ENCODE results near the gene NDUFA11.
"Not testable (repeated sequence)": the region's sequence is repeated elsewhere in the genome, so short reads cannot be mapped to it uniquely, and the experiment has no call there.

NDUFA11 gene

DNA sequence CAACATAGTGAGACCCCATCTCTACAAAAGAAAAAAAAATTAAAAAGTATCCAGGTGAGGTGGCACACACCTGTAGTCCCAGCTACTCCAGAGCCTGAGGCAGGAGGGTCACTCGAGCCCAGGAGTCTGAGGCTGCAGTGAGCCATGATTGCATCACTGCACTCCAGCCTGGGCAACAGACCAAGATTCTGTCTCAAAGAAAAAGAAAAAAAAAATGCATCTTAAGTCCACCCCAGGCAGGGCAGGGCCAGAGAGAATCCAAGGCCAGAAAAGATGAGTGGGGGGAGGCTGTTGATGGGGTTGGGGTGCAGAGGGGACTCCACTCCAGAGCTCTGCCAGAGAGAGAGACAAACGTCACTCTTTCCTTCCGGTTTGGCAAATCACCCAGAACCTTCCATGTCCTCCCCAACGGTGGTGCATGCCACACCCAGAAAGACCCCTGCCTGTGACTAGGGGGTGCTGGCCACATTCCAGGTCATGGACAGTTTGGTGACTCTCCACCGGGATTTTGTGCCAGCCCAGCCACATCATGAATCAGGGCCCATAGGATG, 52.8 kb downstream of the NDUFA11 start:
- peak; percentile 37 for DNase-seq

DNA sequence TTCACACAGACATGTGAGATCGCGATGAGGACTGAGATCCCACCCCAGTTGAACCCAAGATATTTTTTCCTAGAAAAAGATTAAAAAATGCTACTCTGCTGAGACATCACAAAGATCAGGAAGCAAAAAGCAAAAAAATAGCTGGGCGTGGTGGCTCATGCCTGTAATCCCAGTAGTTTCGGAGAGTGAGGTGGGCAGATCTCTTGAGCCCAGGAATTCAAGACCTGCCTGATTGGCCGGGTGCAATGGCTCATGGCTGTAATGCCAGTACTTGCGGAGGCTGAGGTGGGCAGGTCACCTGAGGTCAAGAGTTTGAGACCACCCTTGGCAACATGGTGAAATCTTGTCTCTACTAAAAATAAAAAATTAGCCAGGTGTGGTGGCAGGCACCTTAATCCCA, 53.4 kb downstream of the NDUFA11 start:
- DNase-seq, result no peak

DNA sequence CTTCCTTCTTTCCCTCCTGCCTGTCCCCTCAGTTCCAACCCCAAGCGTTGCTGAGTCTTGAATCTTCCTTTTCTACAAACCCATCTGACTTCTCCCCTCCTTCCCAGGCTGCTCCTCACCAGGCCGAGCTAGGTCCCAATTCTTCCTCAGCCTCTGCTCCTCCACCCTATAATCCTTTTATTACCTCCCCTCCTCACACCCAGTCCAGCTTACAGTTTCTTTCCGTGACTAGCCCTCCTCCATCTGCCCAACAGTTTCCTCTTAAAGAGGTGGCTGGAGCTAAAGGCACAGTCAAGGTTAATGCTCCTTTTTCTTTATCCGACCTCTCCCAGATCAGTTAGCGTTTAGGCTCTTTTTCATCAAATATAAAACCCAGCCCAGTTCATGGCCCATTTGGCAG, 55.0 kb downstream of the NDUFA11 start:
- DNase-seq, result not testable (repeated sequence)

DNA sequence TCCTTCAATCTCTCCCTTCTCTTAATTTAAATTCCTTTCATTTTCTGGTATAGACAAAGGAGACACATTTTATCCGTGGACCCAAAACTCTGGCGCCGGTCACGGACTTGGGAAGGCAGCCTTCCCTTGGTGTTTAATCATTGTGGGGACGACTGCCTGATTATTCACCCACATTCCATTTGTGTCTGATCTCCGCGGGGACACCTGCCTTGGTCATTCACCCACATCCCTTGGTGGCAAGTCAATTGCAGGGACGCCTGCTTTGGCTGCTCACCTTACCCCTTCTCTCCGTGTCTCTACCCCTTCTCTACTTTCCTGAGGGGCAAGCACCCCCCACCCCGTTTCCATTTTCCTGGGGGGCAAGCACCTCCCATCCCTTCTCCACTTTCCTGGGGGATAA, 55.7 kb downstream of the NDUFA11 start:
- DNase-seq, result not testable (repeated sequence)

Data from COR-L47 (cell line).